Nephron (organoid): Measurements from ENCODE around the gene LYSMD1.

ENCODE experiments used
- H3K27ac Mint-ChIP-seq, 3 experiments: 2 replicates each; pipeline ENCODE4 v1.8.0; 2020; ENCODE audit warnings: mixed read lengths in 3 of 3, mild to moderate bottlenecking in 2 of 3, moderate library complexity in 1 of 3
- H3K27me3 Mint-ChIP-seq: 2 replicates; pipeline ENCODE4 v1.8.0; 2021; ENCODE audit warnings: low read depth, mild to moderate bottlenecking, moderate library complexity, mixed read lengths
- H3K36me3 Mint-ChIP-seq: 2 replicates; pipeline ENCODE4 v1.8.0; 2020; ENCODE audit warnings: low read depth, mixed read lengths
- H3K4me1 Mint-ChIP-seq: 2 replicates; pipeline ENCODE4 v1.8.0; 2020; ENCODE audit warnings: mixed read lengths
- H3K4me3 Mint-ChIP-seq, 3 experiments: 2 replicates each; pipeline ENCODE4 v1.8.0; 2020; ENCODE audit warnings: mild to moderate bottlenecking in 3 of 3, mixed read lengths in 3 of 3, moderate library complexity in 2 of 3
- H3K9me3 Mint-ChIP-seq: 2 replicates; pipeline ENCODE4 v1.8.0; 2020; ENCODE audit warnings: mixed read lengths
- CTCF ChIP-seq, 3 experiments: fragments of 200-600 bp; sonication (generic); IDR thresholded peaks; one replicate each; pipeline ENCODE4 v1.5.0; 2021; ENCODE audit warnings: antibody characterized with exemption in 3 of 3; ENCODE audit not compliant: unreplicated experiment in 3 of 3

The LYSMD1 gene

GRCh38 chr1:151113877-151114276, 51.8 kb downstream of the LYSMD1 start:
- H3K27me3 Mint-ChIP-seq: no peaks in the 10 kb centered on the region
- no peak for TF ChIP-seq CTCF (IDR thresholded peaks at IDR 0.05; ENCODE audit: unreplicated experiment in 3 of 3)

More at GRCh38 chr1:151113877-151114276, 51.8 kb downstream of the LYSMD1 start:
- no peak overlapping the region for H3K27ac Mint-ChIP-seq
- H3K4me1 Mint-ChIP-seq: no peaks in the 10 kb centered on the region
- peaks cover 13% of the 10 kb centered on the region for H3K36me3 Mint-ChIP-seq
- no peaks in the 10 kb centered on the region for H3K9me3 Mint-ChIP-seq
- H3K4me3 Mint-ChIP-seq: no peak overlapping the region
